Neural cell (in vitro differentiated cells): Measurements from ENCODE around the gene ZNF714. TPM values are rescaled to one million over a fixed set of nuclear protein-coding genes. Genes with fewer than 3 reads are reported as not detected.

Source experiments
- H2AFZ ChIP-seq: fragments of 200-600, 300-800 bp; sonication (generic), shearing (Covaris generic); 2 replicates; pipeline ENCODE4 v1.6.0; 2014; ENCODE audit warnings: low read depth, mild to moderate bottlenecking, antibody characterized with exemption, low read length, moderate library complexity
- H3F3A ChIP-seq: fragments of 200-600 bp; shearing (Covaris generic); 2 replicates; pipeline ENCODE4 v1.6.1; 2016; ENCODE audit warnings: mild to moderate bottlenecking, moderate library complexity, mixed read lengths, antibody characterized with exemption, low read length; ENCODE audit not compliant: insufficient read depth, poor library complexity, severe bottlenecking
- H3K27ac ChIP-seq: fragments of 200-600, 300-800 bp; sonication (generic), shearing (Covaris generic); 2 replicates; pipeline ENCODE4 v1.5.1; 2014; ENCODE audit warnings: mild to moderate bottlenecking, low read length, moderate library complexity
- H3K27me3 ChIP-seq: fragments of 300-800, 200-600 bp; sonication (generic), shearing (Covaris generic); 2 replicates; pipeline ENCODE4 v1.6.0; 2014; ENCODE audit warnings: mild to moderate bottlenecking, low read depth, low read length, moderate library complexity; ENCODE audit not compliant: insufficient read depth
- H3K36me3 ChIP-seq: fragments of 300-800, 200-600 bp; sonication (generic), shearing (Covaris generic); 2 replicates; pipeline ENCODE4 v1.5.1; 2014; ENCODE audit warnings: mild to moderate bottlenecking, antibody characterized with exemption, low read length, moderate library complexity; ENCODE audit not compliant: insufficient read depth
- H3K4me2 ChIP-seq: fragments of 300-800, 200-600 bp; sonication (generic), shearing (Covaris generic); 2 replicates; pipeline ENCODE4 v1.6.0; 2014; ENCODE audit warnings: mild to moderate bottlenecking, low read length
- H3K4me3 ChIP-seq: fragments of 300-800, 200-600 bp; sonication (generic), shearing (Covaris generic); 2 replicates; pipeline ENCODE4 v1.5.1; 2014; ENCODE audit warnings: mild to moderate bottlenecking, low read length, moderate library complexity
- H3K79me2 ChIP-seq: fragments of 200-600 bp; shearing (Covaris generic); replicated peaks from 2 replicates; pipeline ENCODE4 v1.6.0; 2014; ENCODE audit warnings: mild to moderate bottlenecking, low read length, moderate library complexity; ENCODE audit not compliant: insufficient read depth
- H3K9ac ChIP-seq: fragments of 300-800, 200-600 bp; sonication (generic), shearing (Covaris generic); 2 replicates; pipeline ENCODE4 v1.6.1; 2016; ENCODE audit warnings: mild to moderate bottlenecking, low read length, mixed read lengths
- H3K9me2 ChIP-seq: fragments of 200-600 bp; shearing (Covaris generic); 2 replicates; pipeline ENCODE4 v1.6.1; 2016; ENCODE audit warnings: mild to moderate bottlenecking, low read length, mixed read lengths; ENCODE audit not compliant: insufficient read depth
- H3K9me3 ChIP-seq: fragments of 200-600, 300-800 bp; sonication (generic), shearing (Covaris generic); 2 replicates; pipeline ENCODE4 v1.6.1; 2016; ENCODE audit warnings: mild to moderate bottlenecking, mixed run types, low read length, moderate library complexity, mixed read lengths
- H4K20me1 ChIP-seq: fragments of 200-600 bp; shearing (Covaris generic); 2 replicates; pipeline ENCODE4 v1.6.1; 2016; ENCODE audit warnings: mild to moderate bottlenecking, mixed run types; ENCODE audit not compliant: insufficient read depth
- CTCF ChIP-seq: fragments of 450-650 bp; IDR thresholded peaks from 2 replicates; pipeline ENCODE4 v1.5.1; 2014; ENCODE audit warnings: antibody characterized with exemption, mild to moderate bottlenecking, moderate library complexity; ENCODE audit not compliant: poor library complexity, severe bottlenecking
- EP300 ChIP-seq: fragments of 450-650 bp; conservative IDR thresholded peaks from 2 replicates; pipeline ENCODE4 v1.6.1; 2014; ENCODE audit warnings: antibody characterized with exemption, mild to moderate bottlenecking, moderate library complexity; ENCODE audit not compliant: poor library complexity, severe bottlenecking
- EZH2 ChIP-seq: fragments of 200-600, 300-800 bp; shearing (Covaris generic), sonication (generic); IDR thresholded peaks from 2 replicates; pipeline ENCODE4 v1.6.1; 2014; ENCODE audit warnings: antibody characterized with exemption, low read length, borderline replicate concordance, mild to moderate bottlenecking; ENCODE audit not compliant: insufficient read depth, poor library complexity, severe bottlenecking
- MXI1 ChIP-seq: fragments of 450-650 bp; conservative IDR thresholded peaks from 2 replicates; pipeline ENCODE4 v1.6.1; 2014; ENCODE audit warnings: antibody characterized with exemption, mild to moderate bottlenecking; ENCODE audit not compliant: poor library complexity, severe bottlenecking
- POLR2AphosphoS5 ChIP-seq: IDR thresholded peaks from 2 replicates; pipeline ENCODE4 v1.6.1; 2012
- RAD21 ChIP-seq: fragments of 450-650 bp; conservative IDR thresholded peaks from 2 replicates; pipeline ENCODE4 v1.6.1; 2014; ENCODE audit warnings: antibody characterized with exemption, mild to moderate bottlenecking, moderate library complexity
- REST ChIP-seq: IDR thresholded peaks from 2 replicates; pipeline ENCODE4 v1.6.1; 2012; ENCODE audit warnings: borderline replicate concordance
- SMC3 ChIP-seq: fragments of 450-650 bp; conservative IDR thresholded peaks from 2 replicates; pipeline ENCODE4 v1.6.1; 2014; ENCODE audit warnings: antibody characterized with exemption, mild to moderate bottlenecking, moderate library complexity; ENCODE audit not compliant: poor library complexity
- TAF1 ChIP-seq: IDR thresholded peaks from 2 replicates; pipeline ENCODE4 v1.6.1; 2012; ENCODE audit warnings: low read depth
- polyA plus RNA-seq: library from polyadenylated mRNA; depleted of rRNA; stranded (reverse); fragments of >200 nt; gene quantifications from 2 replicates; pipeline ENCODE4 v1.2.3, GENCODE V29; 2014

ZNF714 gene
- polyA plus RNA-seq, 1 donor from 2014 or later, result 68.8 TPM

- no peaks in the 10 kb centered on the region for H3K36me3 ChIP-seq
- no peak overlapping the region for H3K27ac ChIP-seq
- TF ChIP-seq EP300 (no peak), REST (no peak), RAD21 (no peak), CTCF (no peak), MXI1 (no peak), EZH2 (no peak), TAF1 (no peak), SMC3 (no peak), POLR2AphosphoS5 (no peak)
- H3K27me3 ChIP-seq, result no peaks in the 10 kb centered on the region
- no peak overlapping the region for H3K4me3 ChIP-seq
- no peaks in the 10 kb centered on the region for H4K20me1 ChIP-seq
- no peak overlapping the region for H3K4me2 ChIP-seq
- H3K9me3 ChIP-seq, result no peaks in the 10 kb centered on the region
- no peaks in the 10 kb centered on the region for H3F3A ChIP-seq
- no peak overlapping the region for H3K9ac ChIP-seq
- H2AFZ ChIP-seq, result no peak overlapping the region
- H3K79me2 ChIP-seq, result no peaks in the 10 kb centered on the region
- no peaks in the 10 kb centered on the region for H3K9me2 ChIP-seq
Observed at GRCh38 chr19:21127898-21128297, 45.9 kb downstream of the ZNF714 start.

- Histone ChIP-seq H4K20me1 (no peaks in the 10 kb centered on the region), H3K9ac (no peak overlapping the region), H3K79me2 (no peaks in the 10 kb centered on the region), H3K4me2 (no peak overlapping the region), H3K27me3 (no peaks in the 10 kb centered on the region), H3K27ac (no peak overlapping the region), H3K9me2 (no peaks in the 10 kb centered on the region), H3K36me3 (no peaks in the 10 kb centered on the region), H3K4me3 (no peak overlapping the region), H3K9me3 (no peaks in the 10 kb centered on the region), H2AFZ (no peak overlapping the region), H3F3A (no peaks in the 10 kb centered on the region)
- no peak for TF ChIP-seq REST
- no peak for TF ChIP-seq SMC3
- TF ChIP-seq EZH2, result no peak
- no peak for TF ChIP-seq CTCF
- no peak for TF ChIP-seq TAF1
- TF ChIP-seq RAD21, result no peak
- TF ChIP-seq EP300, result no peak
- TF ChIP-seq POLR2AphosphoS5, result no peak
Observed at GRCh38 chr19:21128901-21129698, 47.1 kb downstream of the ZNF714 start.
